HG03108 (cell line): ENCODE data around the gene ABHD12.

Experiments
- ATAC-seq: cut with Tn5 transposase; IDR thresholded peaks from one replicate; pipeline ENCODE4 v1.9.1; 2021; ENCODE audit warnings: moderate library complexity; ENCODE audit not compliant: unreplicated experiment

ABHD12 gene

GRCh38 chr20:25382704-25383370 lies 7.8 kb downstream of the ABHD12 start:
- no peak for ATAC-seq

- no peak for ATAC-seq
Observed at GRCh38 chr20:25380945-25381614, 9.6 kb downstream of the ABHD12 start.

DNA sequence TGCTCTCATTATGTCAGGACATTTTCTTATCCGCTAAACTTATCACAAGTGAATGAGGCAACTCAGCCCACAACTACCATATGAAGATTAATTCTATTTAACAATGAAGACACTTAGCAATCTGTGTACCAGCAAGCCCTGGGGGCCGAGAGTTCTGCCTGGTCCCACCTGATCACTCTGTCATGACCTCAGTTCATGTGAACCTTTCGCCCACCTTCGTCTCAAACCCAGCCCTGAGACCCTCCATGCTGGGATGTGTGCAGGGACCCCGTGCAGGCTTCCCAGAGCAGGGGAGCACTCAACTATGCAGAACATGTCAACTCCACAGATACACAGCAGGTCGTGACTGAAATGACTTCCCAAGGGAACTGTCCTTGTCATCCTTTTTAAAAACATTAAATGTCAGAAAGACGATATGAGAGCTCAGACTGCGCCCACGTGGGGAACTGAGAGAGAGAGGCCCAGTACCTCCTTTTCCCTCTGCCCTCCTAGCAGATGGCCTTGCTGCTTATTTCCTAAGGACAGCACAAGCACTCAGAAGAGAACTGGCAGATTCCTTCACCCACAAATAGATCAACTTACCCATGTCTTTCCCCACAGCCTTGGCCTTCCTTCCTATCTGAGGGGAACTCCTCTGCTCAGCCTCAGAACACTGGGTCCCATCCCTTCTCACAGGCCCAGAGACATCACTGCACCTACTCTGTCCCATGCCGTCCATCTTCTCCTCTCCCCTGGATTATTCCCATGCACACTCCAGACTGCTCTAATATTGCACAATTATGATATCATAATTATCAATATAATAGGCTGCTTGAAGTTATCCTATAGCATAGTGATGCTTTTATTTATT lies 11.5 kb downstream of the ABHD12 start:
- ATAC-seq, result no peak

- no peak for ATAC-seq
Observed at GRCh38 chr20:25378189-25378883, 12.3 kb downstream of the ABHD12 start.

GRCh38 chr20:25376886-25377285 lies 13.7 kb downstream of the ABHD12 start:
- no peak for ATAC-seq

GRCh38 chr20:25376236-25376635 lies 14.4 kb downstream of the ABHD12 start:
- no peak for ATAC-seq

DNA sequence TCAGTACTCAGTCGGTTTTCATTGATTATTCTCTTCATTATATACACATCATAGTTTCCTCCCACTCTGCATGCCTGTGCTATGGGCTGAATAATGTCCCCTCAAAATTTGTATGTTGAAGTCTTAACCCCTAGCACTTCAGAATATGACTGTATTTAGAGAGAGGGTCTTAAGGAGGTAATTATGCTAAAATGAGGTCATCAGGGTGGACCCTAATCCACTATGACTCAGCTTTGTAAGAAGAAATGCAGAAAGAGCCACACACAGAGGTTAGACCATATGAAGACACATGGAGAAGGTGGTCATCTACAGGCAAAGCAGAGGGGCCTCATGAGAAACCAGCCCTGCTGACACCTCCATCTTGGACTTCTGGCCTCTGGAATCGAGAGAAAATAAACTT lies 15.8 kb downstream of the ABHD12 start:
- ATAC-seq, result no peak

GRCh38 chr20:25372584-25373336 lies 17.9 kb downstream of the ABHD12 start:
- ATAC-seq, result no peak

DNA sequence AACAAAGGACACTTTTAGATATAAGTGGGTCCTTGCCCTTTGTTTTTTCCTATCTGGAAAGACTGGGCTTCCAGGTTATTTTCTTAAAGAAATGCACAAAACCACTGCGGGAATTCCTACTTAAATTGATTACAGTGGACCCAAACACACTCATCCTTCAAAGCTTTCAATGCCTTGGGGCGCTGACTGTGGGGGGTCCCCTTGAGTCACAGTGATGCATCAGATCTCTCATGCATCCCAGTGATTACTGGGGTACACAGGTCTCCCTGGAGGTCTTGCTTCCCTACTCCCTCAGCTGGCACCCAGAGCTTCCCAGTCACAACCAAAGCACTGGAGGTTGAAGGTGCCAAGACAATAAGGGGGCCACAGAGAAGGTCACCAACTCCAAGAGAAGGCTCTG lies 20.7 kb downstream of the ABHD12 start:
- ATAC-seq, result no peak

DNA sequence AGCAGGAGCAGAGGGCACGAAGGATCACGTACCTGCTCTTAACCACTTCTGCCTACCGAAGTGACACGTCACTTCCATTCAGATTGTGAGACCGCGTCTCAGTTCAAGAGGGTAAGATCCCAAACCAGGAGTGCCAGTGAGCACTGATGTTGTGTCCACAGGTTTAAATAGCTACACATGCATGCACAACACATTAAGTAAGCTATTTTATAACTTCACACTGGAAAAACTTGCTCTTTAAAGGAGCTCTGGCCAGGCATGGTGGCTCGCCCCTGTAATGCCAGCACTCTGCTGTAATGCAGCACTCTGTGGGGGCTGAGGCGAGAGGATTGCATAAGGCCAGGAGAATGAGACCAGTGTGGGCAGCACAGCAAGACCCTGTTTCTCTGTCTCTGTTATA lies 21.1 kb downstream of the ABHD12 start:
- no peak for ATAC-seq

DNA sequence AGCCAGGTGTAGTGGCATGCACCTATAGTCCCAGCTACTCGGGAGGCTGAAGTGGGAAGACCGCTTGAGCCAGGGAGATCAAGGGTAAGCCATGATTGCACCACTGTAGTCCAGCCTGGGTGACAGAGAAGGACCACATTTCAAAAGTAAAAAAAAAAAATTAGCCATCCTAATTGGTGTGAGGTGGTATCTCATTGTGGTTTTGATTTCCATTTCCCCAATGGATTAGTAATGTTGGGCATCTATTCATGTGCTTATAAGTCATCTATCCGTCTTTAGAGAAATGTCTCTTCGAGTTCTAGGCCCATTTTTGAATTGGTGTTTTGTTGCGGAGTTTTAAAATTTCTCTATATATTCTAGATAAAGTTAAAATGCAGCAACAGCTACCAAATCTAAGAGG lies 21.7 kb downstream of the ABHD12 start:
- no peak for ATAC-seq

DNA sequence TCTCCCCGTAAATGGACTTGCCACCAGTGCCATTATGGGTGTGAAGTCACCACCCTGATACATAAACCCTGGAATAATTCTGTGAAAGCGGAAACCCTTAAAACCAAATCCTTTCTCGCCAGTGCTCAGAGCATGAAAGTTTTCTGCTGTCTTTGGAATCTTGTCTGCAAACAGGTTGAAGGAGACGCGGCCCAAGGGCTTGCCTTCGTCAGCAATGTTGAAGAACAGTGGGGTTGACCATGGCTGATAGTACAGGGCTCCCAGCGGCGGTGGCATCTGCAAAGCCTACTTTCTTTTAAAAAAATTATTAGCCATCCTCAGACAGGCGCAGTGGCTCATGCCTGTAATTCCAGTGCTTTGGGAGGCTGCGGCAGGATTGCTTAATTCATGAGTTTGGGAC lies 22.1 kb downstream of the ABHD12 start:
- no peak for ATAC-seq

- no peak for ATAC-seq
Observed at GRCh38 chr20:25364879-25365699, 25.5 kb downstream of the ABHD12 start.

- no peak for ATAC-seq
Observed at GRCh38 chr20:25364180-25364788, 26.4 kb downstream of the ABHD12 start.

GRCh38 chr20:25361287-25361683 lies 29.4 kb downstream of the ABHD12 start:
- no peak for ATAC-seq

DNA sequence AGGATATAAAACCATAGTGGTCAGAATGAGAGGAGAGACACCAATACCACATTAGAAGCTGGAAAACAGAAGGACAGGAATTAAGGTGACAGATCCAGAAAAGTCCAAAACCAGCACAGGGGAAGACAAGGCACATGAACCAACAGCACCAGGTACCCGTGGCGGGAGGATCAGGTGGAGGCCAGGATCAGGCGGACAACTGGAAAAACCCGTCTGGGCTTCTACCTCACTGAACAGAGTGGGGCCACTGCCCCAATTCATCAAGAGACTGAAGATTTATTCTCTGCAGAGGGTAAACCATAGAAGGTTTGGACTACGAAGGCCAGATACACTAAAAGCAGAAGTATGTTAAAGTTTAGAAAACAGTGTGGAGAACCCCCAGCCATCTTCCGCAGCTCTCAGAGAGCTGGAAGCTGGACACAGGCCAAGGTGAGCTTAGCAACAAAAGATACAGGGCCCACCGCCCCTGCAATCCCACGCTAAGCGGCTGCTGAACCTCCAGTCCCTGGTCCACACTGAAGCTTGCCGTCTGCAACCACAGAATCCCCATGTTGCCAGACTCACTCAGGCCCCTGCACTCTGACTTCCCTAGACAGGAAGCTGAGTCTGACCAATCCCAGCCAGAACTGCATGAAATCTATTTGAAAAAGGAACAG lies 29.9 kb downstream of the ABHD12 start:
- no peak for ATAC-seq

DNA sequence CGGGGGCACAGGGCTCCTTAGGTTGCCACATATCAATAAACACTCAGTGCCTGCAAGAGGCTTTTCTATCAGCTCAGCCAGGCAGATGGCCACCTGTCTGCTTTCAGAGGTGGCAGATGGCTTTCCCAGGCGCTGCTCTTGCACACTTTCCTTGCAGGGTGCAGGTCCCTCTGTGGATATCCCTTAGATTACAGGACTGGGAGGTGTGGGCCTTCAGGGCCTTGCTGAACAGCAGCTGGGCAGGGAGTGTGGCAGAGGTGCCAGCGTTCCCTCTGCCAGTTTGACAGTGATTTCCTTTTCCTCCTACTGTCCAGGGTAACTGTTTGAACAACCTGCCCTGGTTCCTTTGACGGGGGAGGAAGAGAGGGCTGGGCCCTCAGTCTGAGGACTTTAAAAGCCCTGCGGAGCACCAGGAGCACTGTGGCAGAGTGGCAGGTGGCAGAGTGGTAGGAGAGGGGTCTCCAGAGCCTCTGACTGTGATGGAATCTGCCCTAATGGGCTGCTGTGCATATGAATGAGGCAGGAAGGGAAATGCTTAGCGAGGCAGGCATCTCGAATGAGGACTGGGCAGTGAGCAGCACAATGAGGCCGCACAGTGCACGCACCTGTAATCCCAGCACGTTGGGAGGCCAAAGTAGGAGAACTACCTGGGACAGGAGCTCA lies 34.2 kb downstream of the ABHD12 start:
- ATAC-seq, result no peak

DNA sequence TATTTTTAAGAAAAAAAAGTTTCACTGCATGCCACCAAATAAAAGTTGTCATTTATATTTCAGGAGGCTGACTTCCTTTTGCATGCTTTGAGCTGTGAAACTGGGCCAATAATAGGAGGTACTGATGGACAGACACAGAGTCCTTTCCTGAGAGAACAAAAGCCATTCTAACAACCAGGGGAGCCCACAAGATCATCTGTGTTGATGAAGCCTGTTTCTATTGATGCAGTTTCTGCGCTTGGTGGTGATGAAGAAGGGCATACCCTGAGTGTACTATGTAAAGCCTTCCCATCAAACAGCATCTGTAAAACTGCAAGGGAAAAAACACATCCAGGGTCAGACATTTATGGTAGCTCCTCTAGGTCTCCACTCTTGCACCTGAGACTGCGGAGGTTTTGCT lies 34.8 kb downstream of the ABHD12 start:
- ATAC-seq, result no peak
